Spleen (tissue), 7 donors: Measurements from ENCODE around the gene SLC24A3.

Source experiments
- CTCF ChIP-seq, 11 experiments: fragments of 200-600 bp in 7 of 11; fragments of 450-650 bp in 4 of 11; sonication (generic) in 4 of 11; IDR thresholded peaks in 8 of 11; conservative IDR thresholded peaks in 3 of 11; 1 replicate in 7 of 11; 2 replicates in 4 of 11; pipeline versions ENCODE4 v1.4.0 to v1.8.0; 2016 to 2021; ENCODE audit warnings: antibody characterized with exemption in 11 of 11, inconsistent platforms in 4 of 11, mild to moderate bottlenecking in 1 of 11
- POLR2A ChIP-seq, 3 donors: fragments of 450-650 bp; IDR thresholded peaks; one replicate each; pipeline ENCODE4 v1.5.1; 2017; ENCODE audit warnings: antibody characterized with exemption in 3 of 3, mild to moderate bottlenecking in 1 of 3
- POLR2AphosphoS5 ChIP-seq, 3 donors: sonication (generic); formaldehyde crosslinking; IDR thresholded peaks; one replicate each; pipeline ENCODE4 v1.5.1; 2017; ENCODE audit warnings: antibody characterized with exemption in 3 of 3
- donor health status: DM: no; HTN: no; CAD: no; lungs with moderate emphysema.
- donor health status: DM: no; HTN: no; CAD: no.
- donor health status: DM: no; HTN: no; CAD: no.

DNA sequence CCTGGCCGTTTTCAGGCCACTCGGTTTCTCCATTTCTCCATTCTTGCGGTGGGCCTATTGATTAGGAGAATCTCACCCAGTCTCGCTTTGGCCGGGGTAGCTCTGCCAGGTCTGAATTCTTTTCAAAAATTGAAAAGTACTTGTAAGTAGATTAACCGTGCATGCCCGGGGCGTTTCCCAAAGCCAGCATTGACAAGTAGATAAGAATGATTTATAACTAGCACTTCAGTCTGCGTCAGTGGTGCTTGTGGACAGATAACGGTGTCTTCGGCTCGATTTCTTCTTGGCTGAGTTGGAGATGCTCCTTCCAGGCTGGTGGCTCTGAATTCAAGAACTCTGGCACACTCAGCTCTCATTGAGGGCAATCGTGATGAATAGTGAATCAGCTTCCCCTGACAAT is 29.0 kb downstream of the SLC24A3 start:
- TF ChIP-seq POLR2A (IDR thresholded peaks at IDR 0.05) (no peak), POLR2AphosphoS5 (IDR thresholded peaks at IDR 0.05) (no peak), CTCF (IDR thresholded peaks at IDR 0.05 in 8 of 11, conservative IDR thresholded peaks at IDR 0.05 in 3 of 11) (no peak)
